GM12878 (cell line): ENCODE results near the gene GTF3C1. TPM values are rescaled to one million over a fixed set of nuclear protein-coding genes. Genes with fewer than 3 reads are reported as not detected.

Experiments
- ATAC-seq: fragments of 200-7000 bp; cut with Tn5 transposase; 3 replicates; pipeline ENCODE4 v1.9.1; 2020; ENCODE audit warnings: mild to moderate bottlenecking, moderate library complexity
- BruUV-seq: library from RNA; stranded (reverse); fragments of 400-500 nt; replicated peaks from 2 replicates; lab custom pipeline; 2021; lab: Mats Ljungman, UMichigan
- CTCF ChIA-PET: fragments of 300-600 bp; sonication (Branson Sonifier 250); formaldehyde crosslinking; extraction: SDS; loops from one replicate; lab custom pipeline; 2021; ENCODE audit warnings: inconsistent platforms; lab: Yijun Ruan, JAX
- POLR2A ChIA-PET: fragments of 350-600 bp; formaldehyde crosslinking; extraction: SDS; loops from one replicate; lab custom pipeline; 2021; ENCODE audit warnings: inconsistent platforms; lab: Charles Lee
- RAD21 ChIA-PET: fragments of 300-600 bp; sonication (Branson Sonifier 250); formaldehyde crosslinking; loops from one replicate; lab custom pipeline; 2023; ENCODE audit warnings: antibody characterized with exemption; ENCODE audit not compliant: unreplicated experiment; lab: Charles Lee
- SMC1A ChIA-PET: fragments of 300-600 bp; sonication (Branson Sonifier 250); formaldehyde crosslinking; loops from one replicate; lab custom pipeline; 2023; ENCODE audit not compliant: unreplicated experiment, uncharacterized antibody; lab: Charles Lee
- DNase-seq: peaks from one replicate; pipeline ENCODE4 v3.0.0-alpha.2; 2011; ENCODE audit warnings: low read depth, low spot score
- FAIRE-seq: peaks from 3 replicates; lab custom pipeline; 2011; peaks lifted over from hg19 to GRCh38; lab: Jason Lieb, UNC
- H2AFZ ChIP-seq: 2 replicates; pipeline ENCODE4 v1.6.0; 2011; ENCODE audit warnings: low read depth, low read length, control low read depth; ENCODE audit not compliant: control insufficient read depth
- H3K27ac ChIP-seq: 2 replicates; pipeline ENCODE4 v1.5.1; 2011; ENCODE audit warnings: control low read depth; ENCODE audit not compliant: control insufficient read depth, insufficient read depth
- H3K27me3 ChIP-seq, 2 experiments: replicated peaks in 1 of 2; 2 replicates each; pipeline versions ENCODE4 v1.6.0 to v1.6.1; 2011; ENCODE audit warnings: low read length in 1 of 2; ENCODE audit not compliant: control insufficient read depth in 2 of 2, insufficient read depth in 2 of 2
- H3K36me3 ChIP-seq, 2 experiments: 2 replicates each; pipeline ENCODE4 v1.5.1; 2011; ENCODE audit warnings: low read length in 1 of 2; ENCODE audit not compliant: control insufficient read depth in 2 of 2, insufficient read depth in 2 of 2
- H3K4me1 ChIP-seq: 2 replicates; pipeline ENCODE4 v1.6.1; 2011; ENCODE audit warnings: mild to moderate bottlenecking, low read length, moderate library complexity, mixed read lengths; ENCODE audit not compliant: control insufficient read depth, insufficient read depth
- H3K4me2 ChIP-seq: 2 replicates; pipeline ENCODE4 v1.6.0; 2011; ENCODE audit warnings: control low read depth; ENCODE audit not compliant: control insufficient read depth, insufficient read depth
- H3K4me3 ChIP-seq: fragments of 200-600 bp; sonication (generic); 2 replicates; pipeline ENCODE4 v1.5.1; 2016
- H3K79me2 ChIP-seq: 2 replicates; pipeline ENCODE4 v1.6.0; 2011; ENCODE audit warnings: low read length; ENCODE audit not compliant: control insufficient read depth, insufficient read depth
- H3K9ac ChIP-seq: 2 replicates; pipeline ENCODE4 v1.8.0; 2011; ENCODE audit warnings: low read length, control low read depth, mixed read lengths; ENCODE audit not compliant: control insufficient read depth, insufficient read depth
- H3K9me3 ChIP-seq: replicated peaks from 3 replicates; pipeline ENCODE4 v1.5.1; 2011; ENCODE audit warnings: mild to moderate bottlenecking, low read length; ENCODE audit not compliant: control insufficient read depth, insufficient read depth
- H4K20me1 ChIP-seq: 2 replicates; pipeline ENCODE4 v1.6.0; 2011; ENCODE audit not compliant: control insufficient read depth, insufficient read depth
- BMI1 ChIP-seq: fragments of 450-650 bp; IDR thresholded peaks from 2 replicates; pipeline ENCODE4 v1.6.1; 2016; ENCODE audit warnings: mild to moderate bottlenecking, moderate library complexity, borderline replicate concordance
- HDGF ChIP-seq: fragments of 450-650 bp; IDR thresholded peaks from 2 replicates; pipeline ENCODE4 v1.6.1; 2016; ENCODE audit warnings: antibody characterized with exemption
- RBBP5 ChIP-seq: fragments of 200-600 bp; sonication (generic); conservative IDR thresholded peaks from 2 replicates; pipeline ENCODE4 v1.6.1; 2016
- RELA ChIP-seq: fragments of 450-650 bp; IDR thresholded peaks from 2 replicates; pipeline ENCODE4 v1.8.0; 2014; ENCODE audit warnings: borderline replicate concordance; ENCODE audit not compliant: partially characterized antibody
- SMAD5 ChIP-seq: IDR thresholded peaks from 2 replicates; pipeline ENCODE4 v1.6.1; 2016; ENCODE audit warnings: antibody characterized with exemption, low read depth
- TCF3 ChIP-seq: IDR thresholded peaks from 2 replicates; pipeline ENCODE4 v1.6.1; 2012; ENCODE audit warnings: low read depth, mild to moderate bottlenecking, low read length, borderline replicate concordance; ENCODE audit not compliant: insufficient read depth
- ZNF622 ChIP-seq: fragments of 450-650 bp; IDR thresholded peaks from 2 replicates; pipeline ENCODE4 v1.6.1; 2017; ENCODE audit warnings: mild to moderate bottlenecking, inconsistent platforms
- ZZZ3 ChIP-seq: IDR thresholded peaks from 2 replicates; pipeline ENCODE4 v1.6.1; 2011; ENCODE audit warnings: low read depth; ENCODE audit not compliant: control insufficient read depth, insufficient read length
- WGBS: methylation state at CpG from one replicate; pipeline ENCODE4 v1.1.6; 2016; ENCODE audit warnings: low lambda C conversion rate; ENCODE audit not compliant: insufficient replicate concordance, insufficient coverage; ENCODE audit errors: missing lambda C conversion rate; 5-methylcytosine and 5-hydroxymethylcytosine counted together
- in situ Hi-C: fragments of 300-500 bp; cut with MboI; formaldehyde crosslinking; loops from 9 replicates; pipeline ENCODE4 v1.14.3; 2018; ENCODE audit warnings: mixed read lengths
- intact Hi-C: fragments of 100-400 bp; cut with micrococcal nuclease; formaldehyde crosslinking; loops from one replicate; pipeline ENCODE4 v1.14.2; 2022; ENCODE audit not compliant: unreplicated experiment
- polyA plus RNA-seq, 11 experiments: library from polyadenylated mRNA; depleted of rRNA in 4 of 11; unstranded in 6 of 11; stranded (reverse) in 5 of 11; fragments of >200 nt; fragmentation: Nextera tagmentation in 4 of 11; fragmentation: Illumina TruSeq in 1 of 11; extraction: Ambion mirVana in 4 of 11; extraction: Trizol in 1 of 11; gene quantifications; 1 replicate in 1 of 11; 2 replicates in 10 of 11; pipeline versions ENCODE4 v1.2.1 to v1.2.3, GENCODE V29; 2011 to 2016; ENCODE audit warnings: inconsistent platforms in 2 of 11, missing spikeins in 2 of 11, low read depth in 1 of 11
- total RNA-seq, 4 experiments: library from RNA; depleted of rRNA in 3 of 4; stranded (reverse); fragments of >200 nt in 3 of 4; fragmentation: Illumina TruSeq in 1 of 4; extraction: Trizol in 1 of 4; gene quantifications; 2 replicates each; pipeline versions ENCODE4 v1.2.1 to v1.2.3, GENCODE V29; 2013 to 2021
- TF ChIP-seq, protein P1 (sequence below): fragments of 450-650 bp; formaldehyde crosslinking; IDR thresholded peaks from 2 replicates; pipeline ENCODE4 v1.4.0; 2022; ENCODE audit warnings: mild to moderate bottlenecking, moderate library complexity
- TF ChIP-seq, protein P2 (sequence below): IDR thresholded peaks from 2 replicates; pipeline ENCODE4 v1.6.1; 2012; ENCODE audit warnings: low read depth, low read length, improper control_type of control experiment
- TF ChIP-seq, protein P3 (sequence below): IDR thresholded peaks from 2 replicates; pipeline ENCODE4 v1.6.1; 2011; ENCODE audit warnings: borderline replicate concordance, low read depth, mild to moderate bottlenecking, moderate library complexity, mixed read lengths, low read length; ENCODE audit not compliant: insufficient read depth; ENCODE audit errors: extremely low read length

The GTF3C1 gene
- total and polyA plus RNA-seq, 10 of the 15 experiments (the other 5 are each of a cell fraction or from before 2014, with no cell fraction given), result 0.98 to 60.9 (median 34.3) TPM

DNA sequence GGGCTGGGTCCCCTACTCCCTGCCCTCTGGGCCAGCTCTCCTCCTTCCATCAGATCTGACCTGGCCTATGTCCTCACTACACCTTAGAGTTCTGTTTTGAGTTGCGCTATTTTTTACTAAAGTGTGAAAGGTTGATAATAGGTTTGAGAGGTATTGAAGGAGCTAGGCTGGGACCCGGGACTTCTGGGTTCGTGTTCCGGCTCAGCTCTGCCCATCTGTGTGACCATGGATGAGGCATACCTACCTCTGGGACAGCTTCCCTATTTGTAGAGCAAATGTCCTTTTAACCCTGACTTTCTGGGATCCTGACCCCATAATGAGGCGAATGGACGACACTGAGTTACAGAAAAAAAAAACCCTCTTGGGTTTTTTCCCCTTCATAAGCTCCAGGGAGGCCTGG is 111.8 kb downstream of the GTF3C1 start:
- in situ Hi-C loops, result no loop called here
- no peak for FAIRE-seq
- intact Hi-C loops, result no loop called here
- ChIA-PET RAD21 (interaction anchor here (1.1 kb wide), 1 partner anchor 70 kb away, joined by 3 read pairs; no protein-coding TSS in a partner anchor), SMC1A (no interaction called here), CTCF (interaction anchor here (2.4 to 3.1 kb wide), 2 partner anchors 9 to 12 kb away, joined by 8 to 10 read pairs; no protein-coding TSS in a partner anchor), POLR2A (no interaction called here)
- H4K20me1 ChIP-seq, result no peaks in the 10 kb centered on the region
- no peaks in the 10 kb centered on the region for H3K9me3 ChIP-seq
- H3K4me3 ChIP-seq, result no peak overlapping the region
- no peak overlapping the region for H3K9ac ChIP-seq
- ATAC-seq, result no peak
- H3K36me3 ChIP-seq, result peaks cover 71 to 81% of the 10 kb centered on the region in 2 experiments
- no TSS peak for BruUV-seq
- DNase-seq, result no peak
- TF ChIP-seq BMI1 (no peak), SMAD5 (no peak), ZZZ3 (no peak), TCF3 (no peak), ZNF622 (no peak), HDGF (no peak), RBBP5 (no peak), RELA (no peak)
- TF ChIP-seq, protein P1, sequence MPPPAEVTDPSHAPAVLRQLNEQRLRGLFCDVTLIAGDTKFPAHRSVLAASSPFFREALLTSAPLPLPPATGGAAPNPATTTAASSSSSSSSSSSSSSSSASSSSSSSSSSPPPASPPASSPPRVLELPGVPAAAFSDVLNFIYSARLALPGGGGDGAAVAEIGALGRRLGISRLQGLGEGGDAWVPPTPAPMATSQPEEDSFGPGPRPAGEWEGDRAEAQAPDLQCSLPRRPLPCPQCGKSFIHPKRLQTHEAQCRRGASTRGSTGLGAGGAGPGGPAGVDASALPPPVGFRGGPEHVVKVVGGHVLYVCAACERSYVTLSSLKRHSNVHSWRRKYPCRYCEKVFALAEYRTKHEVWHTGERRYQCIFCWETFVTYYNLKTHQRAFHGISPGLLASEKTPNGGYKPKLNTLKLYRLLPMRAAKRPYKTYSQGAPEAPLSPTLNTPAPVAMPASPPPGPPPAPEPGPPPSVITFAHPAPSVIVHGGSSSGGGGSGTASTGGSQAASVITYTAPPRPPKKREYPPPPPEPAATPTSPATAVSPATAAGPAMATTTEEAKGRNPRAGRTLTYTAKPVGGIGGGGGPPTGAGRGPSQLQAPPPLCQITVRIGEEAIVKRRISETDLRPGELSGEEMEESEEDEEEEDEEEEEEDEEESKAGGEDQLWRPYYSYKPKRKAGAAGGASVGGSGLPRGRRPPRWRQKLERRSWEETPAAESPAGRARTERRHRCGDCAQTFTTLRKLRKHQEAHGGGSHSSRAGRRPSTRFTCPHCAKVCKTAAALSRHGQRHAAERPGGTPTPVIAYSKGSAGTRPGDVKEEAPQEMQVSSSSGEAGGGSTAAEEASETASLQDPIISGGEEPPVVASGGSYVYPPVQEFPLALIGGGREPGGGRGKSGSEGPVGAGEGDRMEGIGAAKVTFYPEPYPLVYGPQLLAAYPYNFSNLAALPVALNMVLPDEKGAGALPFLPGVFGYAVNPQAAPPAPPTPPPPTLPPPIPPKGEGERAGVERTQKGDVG (CRISPR knock-in tag), result no peak
- TF ChIP-seq, protein P2, sequence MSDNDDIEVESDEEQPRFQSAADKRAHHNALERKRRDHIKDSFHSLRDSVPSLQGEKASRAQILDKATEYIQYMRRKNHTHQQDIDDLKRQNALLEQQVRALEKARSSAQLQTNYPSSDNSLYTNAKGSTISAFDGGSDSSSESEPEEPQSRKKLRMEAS, result no peak
- TF ChIP-seq, protein P3, sequence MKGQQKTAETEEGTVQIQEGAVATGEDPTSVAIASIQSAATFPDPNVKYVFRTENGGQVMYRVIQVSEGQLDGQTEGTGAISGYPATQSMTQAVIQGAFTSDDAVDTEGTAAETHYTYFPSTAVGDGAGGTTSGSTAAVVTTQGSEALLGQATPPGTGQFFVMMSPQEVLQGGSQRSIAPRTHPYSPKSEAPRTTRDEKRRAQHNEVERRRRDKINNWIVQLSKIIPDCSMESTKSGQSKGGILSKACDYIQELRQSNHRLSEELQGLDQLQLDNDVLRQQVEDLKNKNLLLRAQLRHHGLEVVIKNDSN, result no peak
- WGBS, result 72% methylated on average over 6 of the region's 6 CpGs
- no peaks in the 10 kb centered on the region for H3K4me1 ChIP-seq
- H3K27ac ChIP-seq, result no peak overlapping the region
- H3K4me2 ChIP-seq, result no peak overlapping the region
- H2AFZ ChIP-seq, result no peak overlapping the region
- no peaks in the 10 kb centered on the region for H3K27me3 ChIP-seq
- peaks cover 13% of the 10 kb centered on the region for H3K79me2 ChIP-seq
